Hepatocyte (in vitro differentiated cells): Measurements from ENCODE around the gene MRPS9. TPM values are rescaled to one million over a fixed set of nuclear protein-coding genes. Genes with fewer than 3 reads are reported as not detected.

Experiments
- DNase-seq: peaks from one replicate; pipeline ENCODE4 v3.0.0-alpha.2; 2016; ENCODE audit warnings: low spot score
- H2AFZ ChIP-seq: fragments of 200-600 bp; sonication (generic); 2 replicates; pipeline ENCODE4 v1.6.0; 2016; ENCODE audit warnings: antibody characterized with exemption, mild to moderate bottlenecking
- H3K27ac ChIP-seq: fragments of 200-600 bp; sonication (generic); 2 replicates; pipeline ENCODE4 v1.5.1; 2016; ENCODE audit warnings: mild to moderate bottlenecking
- H3K27me3 ChIP-seq: fragments of 200-600 bp; sonication (generic); 2 replicates; pipeline ENCODE4 v1.6.1; 2016
- H3K36me3 ChIP-seq: fragments of 200-600 bp; sonication (generic); replicated peaks from 2 replicates; pipeline ENCODE4 v1.5.1; 2016; ENCODE audit warnings: low read depth; ENCODE audit not compliant: insufficient read depth
- H3K4me1 ChIP-seq: fragments of 200-600 bp; sonication (generic); 2 replicates; pipeline ENCODE4 v1.5.1; 2016; ENCODE audit warnings: mild to moderate bottlenecking, moderate library complexity; ENCODE audit not compliant: insufficient read depth
- H3K4me2 ChIP-seq: fragments of 200-600 bp; sonication (generic); 2 replicates; pipeline ENCODE4 v1.6.0; 2016
- H3K4me3 ChIP-seq: fragments of 200-600 bp; sonication (generic); 2 replicates; pipeline ENCODE4 v1.5.1; 2016; ENCODE audit warnings: mild to moderate bottlenecking
- H3K79me2 ChIP-seq: fragments of 200-600 bp; sonication (generic); 2 replicates; pipeline ENCODE4 v1.6.0; 2017; ENCODE audit warnings: mild to moderate bottlenecking
- H3K9me2 ChIP-seq: fragments of 200-600 bp; sonication (generic); replicated peaks from 2 replicates; pipeline ENCODE4 v1.6.0; 2017; ENCODE audit warnings: mild to moderate bottlenecking; ENCODE audit not compliant: insufficient read depth
- H3K9me3 ChIP-seq: fragments of 200-600 bp; sonication (generic); 2 replicates; pipeline ENCODE4 v1.5.1; 2016; ENCODE audit warnings: low read depth, mild to moderate bottlenecking
- H4K20me1 ChIP-seq: fragments of 200-600 bp; sonication (generic); 2 replicates; pipeline ENCODE4 v1.6.0; 2016; ENCODE audit warnings: mild to moderate bottlenecking; ENCODE audit not compliant: insufficient read depth, poor library complexity, severe bottlenecking
- EZH2 ChIP-seq: fragments of 200-600 bp; sonication (generic); IDR thresholded peaks from 2 replicates; pipeline ENCODE4 v1.6.1; 2016; ENCODE audit warnings: antibody characterized with exemption, mild to moderate bottlenecking, borderline replicate concordance
- EZH2phosphoT487 ChIP-seq: fragments of 200-600 bp; sonication (generic); IDR thresholded peaks from one replicate; pipeline ENCODE4 v1.6.1; 2018; ENCODE audit warnings: antibody characterized with exemption, mild to moderate bottlenecking, low read depth, moderate library complexity; ENCODE audit not compliant: unreplicated experiment, severe bottlenecking
- WGBS: methylation state at CpG from one replicate; pipeline ENCODE4 v1.1.6; 2016; ENCODE audit warnings: low lambda C conversion rate; ENCODE audit errors: missing lambda C conversion rate; 5-methylcytosine and 5-hydroxymethylcytosine counted together
- polyA plus RNA-seq: library from polyadenylated mRNA; unstranded; fragments of >200 nt; fragmentation: Nextera tagmentation; extraction: Ambion mirVana; gene quantifications from 2 replicates; pipeline ENCODE4 v1.2.1, GENCODE V29; 2016
- total RNA-seq: library from RNA; depleted of rRNA; stranded (reverse); fragments of >200 nt; gene quantifications from 2 replicates; pipeline ENCODE4 v1.2.3, GENCODE V29; 2014
- TF ChIP-seq, protein P1 (sequence below): fragments of 200-600 bp; sonication (generic); IDR thresholded peaks from 2 replicates; pipeline ENCODE4 v1.5.1; 2016; ENCODE audit warnings: antibody characterized with exemption, mild to moderate bottlenecking; ENCODE audit not compliant: poor library complexity

The MRPS9 gene
- total and polyA plus RNA-seq, 2 experiments from 2014 or later = 30.8 to 35.0 TPM

DNA sequence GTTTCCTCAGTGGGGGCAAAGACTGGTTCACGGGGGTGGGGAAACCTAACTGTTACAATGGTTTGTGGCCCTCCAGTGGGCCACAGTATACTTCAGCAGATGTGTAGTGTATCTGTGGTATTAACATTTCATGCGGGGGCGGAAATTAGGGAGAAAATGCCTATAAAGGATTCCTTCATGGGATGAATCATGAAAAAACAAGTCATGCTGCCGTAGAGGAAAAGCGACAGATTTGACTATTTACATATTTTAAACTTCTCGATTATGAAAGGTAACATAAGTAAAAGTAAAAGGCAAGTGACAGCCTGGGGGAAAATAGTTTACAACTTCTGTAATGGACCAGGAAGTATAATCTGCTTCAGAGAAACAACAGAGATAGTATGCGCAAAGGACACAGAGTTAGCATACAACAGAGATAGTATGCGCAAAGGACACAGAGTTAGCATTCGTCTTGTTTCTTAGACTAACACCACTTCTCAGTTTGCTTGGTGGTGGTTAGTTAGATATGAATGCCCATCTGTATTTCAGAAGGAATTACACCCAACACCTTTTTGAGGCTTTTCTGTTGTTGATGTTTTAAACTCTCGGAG lies 41.1 kb downstream of the MRPS9 start:
- H3K9me3 ChIP-seq = no peaks in the 10 kb centered on the region
- no peak overlapping the region for H3K4me2 ChIP-seq
- DNase-seq = no peak
- no peaks in the 10 kb centered on the region for H3K27me3 ChIP-seq
- no peak overlapping the region for H2AFZ ChIP-seq
- no peaks in the 10 kb centered on the region for H3K36me3 ChIP-seq
- no peaks in the 10 kb centered on the region for H3K79me2 ChIP-seq
- H3K9me2 ChIP-seq = no peaks in the 10 kb centered on the region
- no peak overlapping the region for H3K4me3 ChIP-seq
- H4K20me1 ChIP-seq = no peaks in the 10 kb centered on the region
- H3K4me1 ChIP-seq = no peaks in the 10 kb centered on the region
- H3K27ac ChIP-seq = no peak overlapping the region
- no peak for TF ChIP-seq EZH2
- TF ChIP-seq, protein P1, sequence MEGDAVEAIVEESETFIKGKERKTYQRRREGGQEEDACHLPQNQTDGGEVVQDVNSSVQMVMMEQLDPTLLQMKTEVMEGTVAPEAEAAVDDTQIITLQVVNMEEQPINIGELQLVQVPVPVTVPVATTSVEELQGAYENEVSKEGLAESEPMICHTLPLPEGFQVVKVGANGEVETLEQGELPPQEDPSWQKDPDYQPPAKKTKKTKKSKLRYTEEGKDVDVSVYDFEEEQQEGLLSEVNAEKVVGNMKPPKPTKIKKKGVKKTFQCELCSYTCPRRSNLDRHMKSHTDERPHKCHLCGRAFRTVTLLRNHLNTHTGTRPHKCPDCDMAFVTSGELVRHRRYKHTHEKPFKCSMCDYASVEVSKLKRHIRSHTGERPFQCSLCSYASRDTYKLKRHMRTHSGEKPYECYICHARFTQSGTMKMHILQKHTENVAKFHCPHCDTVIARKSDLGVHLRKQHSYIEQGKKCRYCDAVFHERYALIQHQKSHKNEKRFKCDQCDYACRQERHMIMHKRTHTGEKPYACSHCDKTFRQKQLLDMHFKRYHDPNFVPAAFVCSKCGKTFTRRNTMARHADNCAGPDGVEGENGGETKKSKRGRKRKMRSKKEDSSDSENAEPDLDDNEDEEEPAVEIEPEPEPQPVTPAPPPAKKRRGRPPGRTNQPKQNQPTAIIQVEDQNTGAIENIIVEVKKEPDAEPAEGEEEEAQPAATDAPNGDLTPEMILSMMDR = no peak
- TF ChIP-seq EZH2phosphoT487 = no peak
- WGBS = 85% methylated on average over 10 of the region's 10 CpGs

DNA sequence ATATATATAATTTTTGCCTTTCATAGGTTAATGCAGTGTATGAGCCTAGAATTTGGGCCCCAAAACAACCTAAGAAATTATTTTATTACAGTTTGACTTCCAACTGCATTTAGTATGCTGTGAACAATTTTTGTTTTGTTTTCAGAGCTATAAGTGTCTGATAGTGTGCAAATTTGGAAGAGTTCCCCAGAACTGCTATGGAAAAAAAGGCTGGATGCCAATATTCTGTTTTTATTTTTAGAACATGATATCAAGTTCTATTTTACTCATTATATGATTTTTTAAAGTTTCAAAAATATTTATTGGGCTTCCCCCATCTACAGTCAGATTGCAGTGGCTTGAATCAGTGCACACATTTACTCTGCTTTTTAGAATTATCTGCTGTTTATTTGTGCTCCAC lies 42.6 kb downstream of the MRPS9 start:
- TF ChIP-seq EZH2 (no peak), EZH2phosphoT487 (no peak)
- TF ChIP-seq, protein P1 = no peak
- Histone ChIP-seq H3K36me3 (no peaks in the 10 kb centered on the region), H3K27me3 (no peaks in the 10 kb centered on the region), H3K4me1 (no peaks in the 10 kb centered on the region), H3K4me2 (no peak overlapping the region), H3K4me3 (no peak overlapping the region), H3K79me2 (no peaks in the 10 kb centered on the region), H3K27ac (no peak overlapping the region), H3K9me2 (no peaks in the 10 kb centered on the region), H2AFZ (no peak overlapping the region), H4K20me1 (no peaks in the 10 kb centered on the region), H3K9me3 (no peaks in the 10 kb centered on the region)
- DNase-seq = no peak

DNA sequence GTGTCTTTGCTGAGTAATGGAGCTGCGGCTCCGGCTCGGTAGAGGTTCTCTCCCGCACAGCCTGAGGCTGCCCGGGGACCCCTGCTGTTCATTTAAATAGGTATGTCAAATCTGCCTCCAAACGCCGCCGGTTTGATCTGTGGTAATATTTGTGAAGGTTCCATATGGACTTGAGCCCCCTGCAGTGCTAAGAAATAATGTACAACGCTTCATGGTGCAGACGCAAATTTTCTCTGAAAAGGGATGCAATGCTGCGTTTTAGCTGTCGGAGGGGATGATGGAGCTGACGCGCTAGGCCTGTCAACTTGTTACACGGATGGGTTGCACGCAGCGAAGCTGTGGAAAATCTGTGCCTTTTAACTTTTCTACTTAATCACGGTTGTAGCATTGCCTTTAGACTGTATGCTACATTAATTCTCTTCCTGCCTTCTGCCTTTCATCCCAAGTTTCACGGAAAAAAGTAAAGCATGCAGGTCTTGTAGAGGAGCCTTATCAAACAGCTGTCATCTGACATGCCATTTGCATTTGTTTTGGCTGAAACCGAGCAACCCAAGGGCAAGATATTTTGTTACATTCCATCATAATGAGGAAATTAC lies 43.2 kb downstream of the MRPS9 start:
- TF ChIP-seq EZH2phosphoT487 (no peak), EZH2 (no peak)
- TF ChIP-seq, protein P1 = no peak
- no peaks in the 10 kb centered on the region for H3K9me3 ChIP-seq
- H3K4me1 ChIP-seq = no peaks in the 10 kb centered on the region
- no peaks in the 10 kb centered on the region for H3K9me2 ChIP-seq
- H4K20me1 ChIP-seq = no peaks in the 10 kb centered on the region
- 65% methylated on average over 20 of the region's 20 CpGs for WGBS
- H3K36me3 ChIP-seq = no peaks in the 10 kb centered on the region
- H3K79me2 ChIP-seq = no peaks in the 10 kb centered on the region
- no peak for DNase-seq
- no peak overlapping the region for H3K4me3 ChIP-seq
- no peak overlapping the region for H3K4me2 ChIP-seq
- no peaks in the 10 kb centered on the region for H3K27me3 ChIP-seq
- no peak overlapping the region for H3K27ac ChIP-seq
- H2AFZ ChIP-seq = no peak overlapping the region
